ENCODE data around the gene PEX13.

- TF ChIP-seq, protein P1, sequence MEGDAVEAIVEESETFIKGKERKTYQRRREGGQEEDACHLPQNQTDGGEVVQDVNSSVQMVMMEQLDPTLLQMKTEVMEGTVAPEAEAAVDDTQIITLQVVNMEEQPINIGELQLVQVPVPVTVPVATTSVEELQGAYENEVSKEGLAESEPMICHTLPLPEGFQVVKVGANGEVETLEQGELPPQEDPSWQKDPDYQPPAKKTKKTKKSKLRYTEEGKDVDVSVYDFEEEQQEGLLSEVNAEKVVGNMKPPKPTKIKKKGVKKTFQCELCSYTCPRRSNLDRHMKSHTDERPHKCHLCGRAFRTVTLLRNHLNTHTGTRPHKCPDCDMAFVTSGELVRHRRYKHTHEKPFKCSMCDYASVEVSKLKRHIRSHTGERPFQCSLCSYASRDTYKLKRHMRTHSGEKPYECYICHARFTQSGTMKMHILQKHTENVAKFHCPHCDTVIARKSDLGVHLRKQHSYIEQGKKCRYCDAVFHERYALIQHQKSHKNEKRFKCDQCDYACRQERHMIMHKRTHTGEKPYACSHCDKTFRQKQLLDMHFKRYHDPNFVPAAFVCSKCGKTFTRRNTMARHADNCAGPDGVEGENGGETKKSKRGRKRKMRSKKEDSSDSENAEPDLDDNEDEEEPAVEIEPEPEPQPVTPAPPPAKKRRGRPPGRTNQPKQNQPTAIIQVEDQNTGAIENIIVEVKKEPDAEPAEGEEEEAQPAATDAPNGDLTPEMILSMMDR (IDR thresholded peaks at IDR 0.05), result no peak
- no peak for TF ChIP-seq POLR2A (IDR thresholded peaks at IDR 0.05)
These were observed 74.0 kb downstream of the PEX13 start for GRCh38 chr2:61091485-61091884.

Measured in adrenal gland (tissue), 5 donors.